H1 (cell line): Measurements from ENCODE around the gene COL6A3. TPM values are rescaled to one million over a fixed set of nuclear protein-coding genes. Genes with fewer than 3 reads are reported as not detected.

ENCODE experiments used
- CBX8 ChIP-seq: fragments of 300-800, 300-1000 bp; sonication (generic); IDR thresholded peaks from 2 replicates; pipeline ENCODE4 v1.7.1; 2016; ENCODE audit warnings: low read depth, low read length, borderline replicate concordance
- TAF1 ChIP-seq: IDR thresholded peaks from 2 replicates; pipeline ENCODE4 v1.6.1; 2011; ENCODE audit warnings: mild to moderate bottlenecking, low read depth, low read length
- ZNF274 ChIP-seq: IDR thresholded peaks from 2 replicates; pipeline ENCODE4 v1.7.0; 2012; ENCODE audit warnings: low read length, borderline replicate concordance; ENCODE audit errors: extremely low read depth
- polyA plus RNA-seq, 7 experiments: library from polyadenylated mRNA; depleted of rRNA in 3 of 7; stranded (reverse) in 5 of 7; unstranded in 2 of 7; fragments of >200 nt in 5 of 7; fragments of 200-250 nt in 2 of 7; gene quantifications; 1 replicate in 5 of 7; 2 replicates in 1 of 7; 4 replicates in 1 of 7; pipeline versions ENCODE4 v1.2.1 to v1.2.3, GENCODE V29; 2011 to 2013; ENCODE audit warnings: missing spikeins in 2 of 7, mixed read lengths in 2 of 7
- total RNA-seq: library from RNA; stranded (reverse); fragmentation: NEBNext Ultra II Directional; extraction: Animal tissue kit (Norgen Biotek cat#: 25700); gene quantifications from 2 replicates; pipeline ENCODE4 v1.2.1, GENCODE V29; 2021
- TF ChIP-seq, protein P1 (sequence below): IDR thresholded peaks from 2 replicates; pipeline ENCODE4 v1.6.1; 2011; ENCODE audit warnings: low read length, improper control_type of control experiment
- TF ChIP-seq, protein P2 (sequence below): IDR thresholded peaks from 2 replicates; pipeline ENCODE4 v1.6.1; 2012; ENCODE audit warnings: inconsistent platforms

Gene COL6A3
- total and polyA plus RNA-seq, 2 of the 8 experiments (the other 6 are each of a cell fraction or from before 2014, with no cell fraction given): 1.2 to 3.4 TPM

DNA sequence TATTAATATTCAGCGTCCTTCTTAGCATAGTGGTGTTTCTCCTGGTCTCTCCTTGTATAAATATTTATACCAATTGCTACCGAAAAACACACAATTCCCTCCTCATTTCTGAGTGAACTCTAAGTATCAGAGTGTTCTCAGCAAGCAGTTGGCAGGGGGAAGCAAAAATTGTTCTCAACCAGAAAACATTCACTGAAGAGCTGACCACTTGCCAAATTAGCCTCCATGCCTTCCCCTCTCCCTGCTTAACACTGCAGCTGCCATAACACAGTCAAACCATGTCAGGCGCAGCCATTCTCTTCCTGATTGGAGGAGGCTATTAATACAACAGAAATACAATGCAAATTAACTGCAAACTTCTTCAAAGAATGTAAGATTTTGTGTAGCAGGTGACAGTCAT, 105.0 kb downstream of the COL6A3 start (continued):
- TF ChIP-seq, protein P1, sequence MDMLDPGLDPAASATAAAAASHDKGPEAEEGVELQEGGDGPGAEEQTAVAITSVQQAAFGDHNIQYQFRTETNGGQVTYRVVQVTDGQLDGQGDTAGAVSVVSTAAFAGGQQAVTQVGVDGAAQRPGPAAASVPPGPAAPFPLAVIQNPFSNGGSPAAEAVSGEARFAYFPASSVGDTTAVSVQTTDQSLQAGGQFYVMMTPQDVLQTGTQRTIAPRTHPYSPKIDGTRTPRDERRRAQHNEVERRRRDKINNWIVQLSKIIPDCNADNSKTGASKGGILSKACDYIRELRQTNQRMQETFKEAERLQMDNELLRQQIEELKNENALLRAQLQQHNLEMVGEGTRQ: no peak
- TF ChIP-seq CBX8: no peak
- TF ChIP-seq TAF1: no peak
- TF ChIP-seq ZNF274: no peak
- TF ChIP-seq, protein P2, sequence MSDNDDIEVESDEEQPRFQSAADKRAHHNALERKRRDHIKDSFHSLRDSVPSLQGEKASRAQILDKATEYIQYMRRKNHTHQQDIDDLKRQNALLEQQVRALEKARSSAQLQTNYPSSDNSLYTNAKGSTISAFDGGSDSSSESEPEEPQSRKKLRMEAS: no peak
